Mesendoderm (in vitro differentiated cells): ENCODE measurements around the gene IL34.

Experiments
- DNase-seq: peaks from one replicate; pipeline ENCODE4 v3.0.0; 2013
- H2AK5ac ChIP-seq: 2 replicates; pipeline ENCODE4 v1.6.1; 2013; ENCODE audit warnings: low read length, inconsistent platforms
- H2BK120ac ChIP-seq: 2 replicates; pipeline ENCODE4 v1.6.1; 2013; ENCODE audit warnings: low read depth, mild to moderate bottlenecking, low read length, moderate library complexity, mixed read lengths
- H2BK15ac ChIP-seq: replicated peaks from 2 replicates; pipeline ENCODE4 v1.6.1; 2013; ENCODE audit warnings: low read depth, mild to moderate bottlenecking, moderate library complexity
- H2BK5ac ChIP-seq: 2 replicates; pipeline ENCODE4 v1.6.1; 2013; ENCODE audit warnings: low read length, inconsistent platforms
- H3K18ac ChIP-seq: 2 replicates; pipeline ENCODE4 v1.6.1; 2013; ENCODE audit warnings: mild to moderate bottlenecking, low read length, mixed read lengths
- H3K23ac ChIP-seq: one replicate; pipeline ENCODE4 v1.6.1; 2013; ENCODE audit warnings: low read length
- H3K27ac ChIP-seq: 2 replicates; pipeline ENCODE4 v1.5.1; 2013; ENCODE audit warnings: low read depth, mild to moderate bottlenecking, inconsistent platforms, low read length, moderate library complexity
- H3K27me3 ChIP-seq: 2 replicates; pipeline ENCODE4 v1.6.1; 2013; ENCODE audit warnings: low read length, control low read depth, mild to moderate bottlenecking, inconsistent platforms; ENCODE audit not compliant: insufficient read depth, poor library complexity
- H3K36me3 ChIP-seq: 2 replicates; pipeline ENCODE4 v1.6.1; 2013; ENCODE audit warnings: low read length, inconsistent platforms; ENCODE audit not compliant: control insufficient read depth, insufficient read depth
- H3K4ac ChIP-seq: one replicate; pipeline ENCODE4 v1.6.1; 2013; ENCODE audit warnings: low read depth, mild to moderate bottlenecking, low read length, moderate library complexity
- H3K4me1 ChIP-seq: 2 replicates; pipeline ENCODE4 v1.6.1; 2013; ENCODE audit warnings: low read depth, low read length, inconsistent platforms; ENCODE audit not compliant: control insufficient read depth
- H3K4me2 ChIP-seq: 2 replicates; pipeline ENCODE4 v1.6.1; 2013; ENCODE audit warnings: low read length
- H3K4me3 ChIP-seq: 2 replicates; pipeline ENCODE4 v1.5.1; 2013; ENCODE audit warnings: mild to moderate bottlenecking, low read length
- H3K56ac ChIP-seq: one replicate; pipeline ENCODE4 v1.6.1; 2013; ENCODE audit warnings: low read length
- H3K79me1 ChIP-seq: 2 replicates; pipeline ENCODE4 v1.6.1; 2013; ENCODE audit warnings: low read length, inconsistent platforms
- H3K79me2 ChIP-seq: 2 replicates; pipeline ENCODE4 v1.6.1; 2013; ENCODE audit warnings: mild to moderate bottlenecking, low read length; ENCODE audit not compliant: control insufficient read depth, insufficient read depth
- H3K9ac ChIP-seq: 2 replicates; pipeline ENCODE4 v1.6.1; 2013; ENCODE audit warnings: low read length, inconsistent platforms
- H4K5ac ChIP-seq: one replicate; pipeline ENCODE4 v1.6.1; 2013; ENCODE audit warnings: low read length
- H4K8ac ChIP-seq: one replicate; pipeline ENCODE4 v1.6.1; 2013; ENCODE audit warnings: low read depth, mild to moderate bottlenecking, control low read depth, low read length, moderate library complexity
- WGBS: extraction: QIAGEN DNeasy Blood & Tissue Kit; methylation state at CpG from one replicate; pipeline ENCODE4 v1.1.7; 2013; ENCODE audit warnings: low lambda C conversion rate, missing lambda C conversion rate; ENCODE audit not compliant: insufficient coverage; ENCODE audit errors: extremely low coverage; 5-methylcytosine and 5-hydroxymethylcytosine counted together

Gene IL34

DNA sequence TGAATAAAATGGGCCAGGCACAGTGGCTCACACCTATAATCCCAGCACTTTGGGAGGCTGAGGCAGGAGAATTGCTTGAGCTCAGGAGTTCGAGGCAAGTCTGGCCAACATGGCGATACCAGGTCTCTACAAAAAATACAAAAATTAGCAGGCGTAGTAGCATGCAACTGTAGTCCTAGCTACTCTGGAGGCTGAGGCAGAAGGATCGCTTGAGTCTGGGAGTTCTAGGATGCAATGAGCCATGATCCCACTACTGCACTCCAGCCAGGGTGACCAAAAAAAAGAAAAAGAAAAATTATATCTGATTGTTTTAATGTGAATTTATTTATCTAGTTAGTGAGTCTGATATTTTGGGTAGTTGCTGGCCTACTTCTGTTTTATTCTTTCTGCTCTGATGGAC, 7.0 kb downstream of the IL34 start:
- Histone ChIP-seq H3K27ac (no peak overlapping the region), H3K4me1 (no peaks in the 10 kb centered on the region), H3K79me1 (no peaks in the 10 kb centered on the region), H3K4me3 (no peak overlapping the region), H4K5ac (no peak overlapping the region), H3K79me2 (no peaks in the 10 kb centered on the region), H3K18ac (no peak overlapping the region), H2BK120ac (no peak overlapping the region), H3K23ac (no peak overlapping the region), H2BK15ac (no peak overlapping the region), H2BK5ac (no peak overlapping the region), H3K56ac (no peak overlapping the region), H3K4me2 (no peak overlapping the region), H3K27me3 (no peaks in the 10 kb centered on the region), H2AK5ac (no peak overlapping the region), H3K9ac (no peak overlapping the region), H3K36me3 (no peaks in the 10 kb centered on the region), H4K8ac (no peak overlapping the region), H3K4ac (no peak overlapping the region)
- DNase-seq: no peak
- no CpG with 5 or more reads among the region's 4 CpGs for WGBS

DNA sequence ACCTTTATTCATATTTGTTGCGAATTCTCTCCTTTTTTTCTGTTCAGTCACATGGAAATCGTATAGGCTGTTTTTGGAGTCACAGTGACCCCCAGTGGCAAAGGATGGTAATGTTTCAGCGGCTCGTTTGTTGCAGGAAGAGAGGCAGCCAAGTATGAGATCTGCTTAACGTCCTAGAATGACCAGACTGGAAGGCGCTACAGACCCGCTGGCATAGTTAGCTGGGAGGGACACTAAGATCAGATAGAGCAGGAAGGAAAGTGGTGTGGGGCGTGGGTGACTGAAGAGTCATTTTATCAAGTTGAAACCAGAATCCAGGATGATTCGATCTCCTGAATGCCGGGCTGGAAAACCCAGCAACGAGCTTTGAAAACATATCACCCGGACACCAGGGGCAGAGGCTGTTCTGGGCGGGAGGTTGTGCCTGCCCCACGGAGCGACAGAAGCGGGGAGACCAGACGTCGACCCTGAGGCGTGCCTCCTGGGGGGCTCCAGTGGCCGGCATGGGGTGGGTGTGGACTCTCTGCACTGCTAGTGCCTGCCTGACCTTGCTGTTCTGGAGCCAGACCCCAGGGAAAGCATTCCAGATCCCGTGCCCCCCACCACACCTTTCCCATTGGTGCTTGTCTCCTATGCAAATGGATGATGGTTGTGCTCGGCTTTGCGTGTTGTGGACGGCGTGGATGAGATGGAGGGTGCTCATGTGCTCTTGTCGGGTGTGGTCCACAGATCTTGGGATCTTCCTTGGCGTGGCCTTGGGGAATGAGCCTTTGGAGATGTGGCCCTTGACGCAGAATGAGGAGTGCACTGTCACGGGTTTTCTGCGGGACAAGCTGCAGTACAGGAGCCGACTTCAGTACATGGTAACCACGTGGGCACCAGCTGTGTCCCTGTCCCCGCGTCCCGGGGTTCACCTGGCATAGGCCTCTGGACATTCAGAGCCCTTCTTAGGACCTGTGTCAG, 7.7 kb downstream of the IL34 start:
- H2BK15ac ChIP-seq: no peak overlapping the region
- H3K27ac ChIP-seq: no peak overlapping the region
- H2AK5ac ChIP-seq: no peak overlapping the region
- peak; percentile 89 for DNase-seq
- no peaks in the 10 kb centered on the region for H3K79me1 ChIP-seq
- H3K27me3 ChIP-seq: no peaks in the 10 kb centered on the region
- H2BK5ac ChIP-seq: no peak overlapping the region
- no peaks in the 10 kb centered on the region for H3K4me1 ChIP-seq
- H3K56ac ChIP-seq: peak overlapping the region; percentile 6
- no peak overlapping the region for H3K9ac ChIP-seq
- no peak overlapping the region for H3K4me2 ChIP-seq
- H4K8ac ChIP-seq: no peak overlapping the region
- no peaks in the 10 kb centered on the region for H3K79me2 ChIP-seq
- H2BK120ac ChIP-seq: no peak overlapping the region
- no peak overlapping the region for H3K18ac ChIP-seq
- no peaks in the 10 kb centered on the region for H3K36me3 ChIP-seq
- WGBS: no CpG with 5 or more reads among the region's 35 CpGs
- H3K4me3 ChIP-seq: no peak overlapping the region
- H4K5ac ChIP-seq: no peak overlapping the region
- no peak overlapping the region for H3K23ac ChIP-seq
- no peak overlapping the region for H3K4ac ChIP-seq

GRCh38 chr16:70656065-70656711, 9.8 kb downstream of the IL34 start:
- Histone ChIP-seq H3K36me3 (no peaks in the 10 kb centered on the region), H3K4me3 (no peak overlapping the region), H3K4ac (no peak overlapping the region), H2BK120ac (no peak overlapping the region), H3K4me1 (peaks cover 2% of the 10 kb centered on the region), H2AK5ac (no peak overlapping the region), H3K27me3 (no peaks in the 10 kb centered on the region), H3K79me2 (no peaks in the 10 kb centered on the region), H2BK15ac (no peak overlapping the region), H3K23ac (no peak overlapping the region), H3K9ac (no peak overlapping the region), H3K4me2 (no peak overlapping the region), H4K8ac (no peak overlapping the region), H3K18ac (no peak overlapping the region), H3K56ac (no peak overlapping the region), H3K27ac (no peak overlapping the region), H4K5ac (no peak overlapping the region), H2BK5ac (no peak overlapping the region), H3K79me1 (no peaks in the 10 kb centered on the region)
- no peak for DNase-seq
- no CpG with 5 or more reads among the region's 8 CpGs for WGBS

- Histone ChIP-seq H2BK5ac (no peak overlapping the region), H3K18ac (no peak overlapping the region), H3K4me3 (no peak overlapping the region), H2AK5ac (no peak overlapping the region), H3K79me1 (no peaks in the 10 kb centered on the region), H3K4me1 (peaks cover 2% of the 10 kb centered on the region), H4K5ac (no peak overlapping the region), H4K8ac (no peak overlapping the region), H3K56ac (no peak overlapping the region), H3K9ac (no peak overlapping the region), H3K27me3 (no peaks in the 10 kb centered on the region), H3K27ac (no peak overlapping the region), H3K4ac (no peak overlapping the region), H3K79me2 (no peaks in the 10 kb centered on the region), H2BK15ac (no peak overlapping the region), H3K36me3 (no peaks in the 10 kb centered on the region), H2BK120ac (no peak overlapping the region), H3K4me2 (no peak overlapping the region), H3K23ac (no peak overlapping the region)
- DNase-seq: no peak
- no CpG with 5 or more reads among the region's 22 CpGs for WGBS
These were observed 10.4 kb downstream of the IL34 start for GRCh38 chr16:70656712-70657263.

GRCh38 chr16:70657956-70658355, 11.6 kb downstream of the IL34 start:
- no CpG with 5 or more reads among the region's 7 CpGs for WGBS
- no peak overlapping the region for H2BK5ac ChIP-seq
- no peak for DNase-seq

More at GRCh38 chr16:70657956-70658355, 11.6 kb downstream of the IL34 start:
- Histone ChIP-seq H3K79me1 (no peaks in the 10 kb centered on the region), H3K9ac (no peak overlapping the region), H4K5ac (no peak overlapping the region), H3K36me3 (no peaks in the 10 kb centered on the region), H3K4me3 (no peak overlapping the region), H3K23ac (no peak overlapping the region), H3K4me1 (peaks cover 2% of the 10 kb centered on the region), H3K79me2 (no peaks in the 10 kb centered on the region), H2AK5ac (no peak overlapping the region), H3K56ac (no peak overlapping the region), H4K8ac (no peak overlapping the region), H3K4me2 (no peak overlapping the region), H3K4ac (no peak overlapping the region), H3K27me3 (no peaks in the 10 kb centered on the region), H2BK15ac (no peak overlapping the region), H2BK120ac (no peak overlapping the region), H3K27ac (no peak overlapping the region), H3K18ac (no peak overlapping the region)
